Measurements from ENCODE around the gene SF3B6. TPM values are rescaled to one million over a fixed set of nuclear protein-coding genes. Genes with fewer than 3 reads are reported as not detected.
"Not testable (repeated sequence)": the region's sequence is repeated elsewhere in the genome, so short reads cannot be mapped to it uniquely, and the experiment has no call there.

Gene SF3B6
- polyA plus RNA-seq, 1 experiment: 272 TPM

- no peak overlapping the region for H3K4me3 ChIP-seq (ENCODE audit: low read depth, low read length)
- no peaks in the 10 kb centered on the region for H3K27me3 ChIP-seq (ENCODE audit: control insufficient read depth, insufficient read depth, low read length)
- DNase-seq (ENCODE audit: low read depth, low spot score): no peak
- ChIA-PET POLR2A (no interaction called here), CTCF (interaction anchor here (2.0 kb wide), 1 partner anchor 21 kb away, joined by 10 read pairs; the partner anchor contains the start of gene TP53I3)
- no peak for TF ChIP-seq CTCF (IDR thresholded peaks at IDR 0.05; ENCODE audit: low read depth, low read length)
- H3K27ac ChIP-seq (ENCODE audit: low read depth, low read length): no peak overlapping the region
- no peaks in the 10 kb centered on the region; the same call in 1 of the 2 replicates for H3K9me3 ChIP-seq (ENCODE audit: control insufficient read depth, insufficient read depth, low read length)
Observed at GRCh38 chr2:24104906-24105305, 28.8 kb upstream of the SF3B6 start.

GRCh38 chr2:24104110-24104650 is 28.1 kb upstream of the SF3B6 start:
- H3K4me3 ChIP-seq (ENCODE audit: low read depth, low read length): no peak overlapping the region
- no peak for TF ChIP-seq CTCF (IDR thresholded peaks at IDR 0.05; ENCODE audit: low read depth, low read length)
- no peak overlapping the region for H3K27ac ChIP-seq (ENCODE audit: low read depth, low read length)
- DNase-seq (ENCODE audit: low read depth, low spot score): no peak
- CTCF ChIA-PET: no interaction called here
- no peaks in the 10 kb centered on the region for H3K27me3 ChIP-seq (ENCODE audit: control insufficient read depth, insufficient read depth, low read length)
- POLR2A ChIA-PET: no interaction called here
- H3K9me3 ChIP-seq (ENCODE audit: control insufficient read depth, insufficient read depth, low read length): no peaks in the 10 kb centered on the region; the same call in 1 of the 2 replicates

- TF ChIP-seq CTCF (IDR thresholded peaks at IDR 0.05; ENCODE audit: low read depth, low read length): no peak
- no peak for DNase-seq (ENCODE audit: low read depth, low spot score)
- Histone ChIP-seq H3K9me3 (ENCODE audit: control insufficient read depth, insufficient read depth, low read length) (no peaks in the 10 kb centered on the region; the same call in 1 of the 2 replicates), H3K27ac (ENCODE audit: low read depth, low read length) (no peak overlapping the region), H3K4me3 (ENCODE audit: low read depth, low read length) (no peak overlapping the region), H3K27me3 (ENCODE audit: control insufficient read depth, insufficient read depth, low read length) (no peaks in the 10 kb centered on the region)
- POLR2A ChIA-PET: no interaction called here
- CTCF ChIA-PET: no interaction called here
Observed at GRCh38 chr2:24102677-24103076, 26.6 kb upstream of the SF3B6 start.

GRCh38 chr2:24101992-24102391 is 25.9 kb upstream of the SF3B6 start:
- CTCF ChIA-PET: no interaction called here
- H3K4me3 ChIP-seq (ENCODE audit: low read depth, low read length): no peak overlapping the region
- no peak overlapping the region for H3K27ac ChIP-seq (ENCODE audit: low read depth, low read length)
- POLR2A ChIA-PET: no interaction called here
- no peak for DNase-seq (ENCODE audit: low read depth, low spot score)
- TF ChIP-seq CTCF (IDR thresholded peaks at IDR 0.05; ENCODE audit: low read depth, low read length): no peak
- H3K27me3 ChIP-seq (ENCODE audit: control insufficient read depth, insufficient read depth, low read length): no peaks in the 10 kb centered on the region
- H3K9me3 ChIP-seq (ENCODE audit: control insufficient read depth, insufficient read depth, low read length): no peaks in the 10 kb centered on the region; the same call in 1 of the 2 replicates

GRCh38 chr2:24100732-24101131 is 24.6 kb upstream of the SF3B6 start:
- CTCF ChIA-PET; H3K4me3 ChIP-seq (ENCODE audit: low read depth, low read length); H3K27ac ChIP-seq (ENCODE audit: low read depth, low read length); H3K9me3 ChIP-seq (ENCODE audit: control insufficient read depth, insufficient read depth, low read length); H3K27me3 ChIP-seq (ENCODE audit: control insufficient read depth, insufficient read depth, low read length); DNase-seq (ENCODE audit: low read depth, low spot score); POLR2A ChIA-PET: not testable (repeated sequence)

GRCh38 chr2:24095171-24095677 is 19.1 kb upstream of the SF3B6 start:
- CTCF ChIA-PET; H3K27me3 ChIP-seq (ENCODE audit: control insufficient read depth, insufficient read depth, low read length); DNase-seq (ENCODE audit: low read depth, low spot score); H3K4me3 ChIP-seq (ENCODE audit: low read depth, low read length); H3K27ac ChIP-seq (ENCODE audit: low read depth, low read length); H3K9me3 ChIP-seq (ENCODE audit: control insufficient read depth, insufficient read depth, low read length): not testable (repeated sequence)
- POLR2A ChIA-PET: interaction anchor here (0.6 kb wide), 1 partner anchor 13 kb away, joined by 13 read pairs; no protein-coding TSS in a partner anchor

GRCh38 chr2:24093270-24093669 is 17.1 kb upstream of the SF3B6 start:
- H3K27ac ChIP-seq (ENCODE audit: low read depth, low read length); POLR2A ChIA-PET; H3K27me3 ChIP-seq (ENCODE audit: control insufficient read depth, insufficient read depth, low read length); H3K9me3 ChIP-seq (ENCODE audit: control insufficient read depth, insufficient read depth, low read length); H3K4me3 ChIP-seq (ENCODE audit: low read depth, low read length); DNase-seq (ENCODE audit: low read depth, low spot score): not testable (repeated sequence)
- CTCF ChIA-PET: interaction anchor here (0.7 to 2.3 kb wide), 2 partner anchors 9 to 265 kb away, joined by 5 to 9 read pairs; partner anchors contain the start of gene TP53I3
